ENCODE data around the gene ABCA5.

- TF ChIP-seq, protein P1, sequence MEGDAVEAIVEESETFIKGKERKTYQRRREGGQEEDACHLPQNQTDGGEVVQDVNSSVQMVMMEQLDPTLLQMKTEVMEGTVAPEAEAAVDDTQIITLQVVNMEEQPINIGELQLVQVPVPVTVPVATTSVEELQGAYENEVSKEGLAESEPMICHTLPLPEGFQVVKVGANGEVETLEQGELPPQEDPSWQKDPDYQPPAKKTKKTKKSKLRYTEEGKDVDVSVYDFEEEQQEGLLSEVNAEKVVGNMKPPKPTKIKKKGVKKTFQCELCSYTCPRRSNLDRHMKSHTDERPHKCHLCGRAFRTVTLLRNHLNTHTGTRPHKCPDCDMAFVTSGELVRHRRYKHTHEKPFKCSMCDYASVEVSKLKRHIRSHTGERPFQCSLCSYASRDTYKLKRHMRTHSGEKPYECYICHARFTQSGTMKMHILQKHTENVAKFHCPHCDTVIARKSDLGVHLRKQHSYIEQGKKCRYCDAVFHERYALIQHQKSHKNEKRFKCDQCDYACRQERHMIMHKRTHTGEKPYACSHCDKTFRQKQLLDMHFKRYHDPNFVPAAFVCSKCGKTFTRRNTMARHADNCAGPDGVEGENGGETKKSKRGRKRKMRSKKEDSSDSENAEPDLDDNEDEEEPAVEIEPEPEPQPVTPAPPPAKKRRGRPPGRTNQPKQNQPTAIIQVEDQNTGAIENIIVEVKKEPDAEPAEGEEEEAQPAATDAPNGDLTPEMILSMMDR (IDR thresholded peaks at IDR 0.05; ENCODE audit: low read depth, low read length) = no peak
- TF ChIP-seq, protein P2, sequence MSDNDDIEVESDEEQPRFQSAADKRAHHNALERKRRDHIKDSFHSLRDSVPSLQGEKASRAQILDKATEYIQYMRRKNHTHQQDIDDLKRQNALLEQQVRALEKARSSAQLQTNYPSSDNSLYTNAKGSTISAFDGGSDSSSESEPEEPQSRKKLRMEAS (IDR thresholded peaks at IDR 0.05; ENCODE audit: low read depth, low read length) = no peak
These were observed 96.0 kb downstream of the ABCA5 start for GRCh38 chr17:69230939-69231338.
